Keratinocyte (primary cell): Measurements from ENCODE around the gene ROPN1B. TPM values are rescaled to one million over a fixed set of nuclear protein-coding genes. Genes with fewer than 3 reads are reported as not detected.

ENCODE experiments used
- DNase-seq: peaks from one replicate; pipeline ENCODE4 v3.0.0-alpha.2; 2011; ENCODE audit warnings: low read depth, missing footprints, low spot score
- FAIRE-seq: peaks from 2 replicates; lab custom pipeline; 2011; peaks lifted over from hg19 to GRCh38; lab: Jason Lieb, UNC
- H2AFZ ChIP-seq: 2 replicates; pipeline ENCODE4 v1.6.0; 2012; ENCODE audit warnings: low read length, control low read depth, inconsistent platforms; ENCODE audit not compliant: control insufficient read depth
- H3K27ac ChIP-seq: 2 replicates; pipeline ENCODE4 v1.5.1; 2011; ENCODE audit warnings: low read length; ENCODE audit not compliant: control insufficient read depth, insufficient read depth
- H3K27me3 ChIP-seq: 3 replicates; pipeline ENCODE4 v1.6.0; 2011; ENCODE audit warnings: low read length; ENCODE audit not compliant: control insufficient read depth, insufficient read depth; ENCODE audit errors: extremely low read depth
- H3K36me3 ChIP-seq, 2 experiments: 2 replicates in 1 of 2; 3 replicates in 1 of 2; pipeline ENCODE4 v1.5.1; 2011; ENCODE audit warnings: low read length in 2 of 2, mild to moderate bottlenecking in 1 of 2; ENCODE audit not compliant: control insufficient read depth in 2 of 2, insufficient read depth in 2 of 2; ENCODE audit errors: extremely low read depth in 1 of 2
- H3K4me1 ChIP-seq: 3 replicates; pipeline ENCODE4 v1.5.1; 2011; ENCODE audit warnings: low read length; ENCODE audit not compliant: control insufficient read depth, insufficient read depth; ENCODE audit errors: extremely low read depth
- H3K4me2 ChIP-seq: 3 replicates; pipeline ENCODE4 v1.6.0; 2011; ENCODE audit warnings: low read depth, low read length; ENCODE audit not compliant: control insufficient read depth, insufficient read depth; ENCODE audit errors: extremely low read depth
- H3K4me3 ChIP-seq, 3 experiments: fragments of 200-600 bp in 1 of 3; sonication (generic) in 1 of 3; 2 replicates in 2 of 3; 3 replicates in 1 of 3; pipeline ENCODE4 v1.5.1; 2011 to 2016; ENCODE audit warnings: low read length in 3 of 3, mild to moderate bottlenecking in 3 of 3, control low read depth in 2 of 3, inconsistent platforms in 1 of 3, low read depth in 1 of 3, mixed read lengths in 1 of 3, mixed run types in 1 of 3, moderate library complexity in 1 of 3; ENCODE audit not compliant: control insufficient read depth in 2 of 3, insufficient read depth in 2 of 3; ENCODE audit errors: extremely low read depth in 1 of 3
- H3K79me2 ChIP-seq: 2 replicates; pipeline ENCODE4 v1.6.0; 2012; ENCODE audit warnings: low read length; ENCODE audit not compliant: control insufficient read depth, insufficient read depth
- H3K9ac ChIP-seq: 3 replicates; pipeline ENCODE4 v1.6.0; 2011; ENCODE audit warnings: low read length; ENCODE audit not compliant: control insufficient read depth, insufficient read depth; ENCODE audit errors: extremely low read depth
- H3K9me1 ChIP-seq: 3 replicates; pipeline ENCODE4 v1.6.0; 2011; ENCODE audit warnings: low read length; ENCODE audit not compliant: control insufficient read depth, insufficient read depth; ENCODE audit errors: extremely low read depth
- H3K9me3 ChIP-seq: 2 replicates; pipeline ENCODE4 v1.5.1; 2012; ENCODE audit warnings: low read depth, low read length; ENCODE audit not compliant: control insufficient read depth
- H4K20me1 ChIP-seq: 3 replicates; pipeline ENCODE4 v1.6.0; 2011; ENCODE audit warnings: low read length; ENCODE audit not compliant: control insufficient read depth, insufficient read depth; ENCODE audit errors: extremely low read depth
- CTCF ChIP-seq, 3 experiments: IDR thresholded peaks in 1 of 3; conservative IDR thresholded peaks in 1 of 3; optimal IDR thresholded peaks in 1 of 3; 2 replicates in 2 of 3; 3 replicates in 1 of 3; pipeline versions ENCODE3 to v1.5.1; 2011; ENCODE audit warnings: low read length in 3 of 3, mild to moderate bottlenecking in 3 of 3, moderate library complexity in 2 of 3, control low read depth in 1 of 3, inconsistent platforms in 1 of 3; ENCODE audit not compliant: insufficient read depth in 2 of 3; ENCODE audit errors: extremely low read depth in 1 of 3
- EZH2 ChIP-seq: IDR thresholded peaks from one replicate; pipeline ENCODE4 v1.6.1; 2012; ENCODE audit warnings: inconsistent platforms, mild to moderate bottlenecking, low read length, moderate library complexity
- dilution Hi-C: fragments of 300-500 bp; cut with MboI; formaldehyde crosslinking; loops from one replicate; pipeline ENCODE4 v1.7.0; 2020; ENCODE audit warnings: low sequenced_read_pairs; ENCODE audit not compliant: extremely low pct_ligation_motif_present
- polyA plus RNA-seq, 5 experiments: library from polyadenylated mRNA; depleted of rRNA in 3 of 5; stranded (reverse) in 3 of 5; stranded (forward) in 1 of 5; unstranded in 1 of 5; fragments of >200 nt; gene quantifications; 1 replicate in 1 of 5; 2 replicates in 3 of 5; 3 replicates in 1 of 5; pipeline versions ENCODE4 v1.2.1 to v1.2.3, GENCODE V29; 2011 to 2012; ENCODE audit warnings: missing spikeins in 2 of 5, low read depth in 1 of 5, low replicate concordance in 1 of 5

The ROPN1B gene
- polyA plus RNA-seq, 1 donor (not counting 4 experiments of a cell fraction or from before 2014, with no cell fraction given), result 0.14 TPM

GRCh38 chr3:126021702-126022101, 52.7 kb downstream of the ROPN1B start:
- peaks cover 2 to 8% of the 10 kb centered on the region in 2 experiments for H3K36me3 ChIP-seq
- DNase-seq (no peak), FAIRE-seq (no peak)
- no peak overlapping the region for H2AFZ ChIP-seq
- no peak for TF ChIP-seq EZH2
- no peak for TF ChIP-seq CTCF (optimal IDR thresholded peaks at IDR 0.05 in 1 of 3, IDR thresholded peaks at IDR 0.05 in 1 of 3, conservative IDR thresholded peaks at IDR 0.05 in 1 of 3; ENCODE audit: extremely low read depth in 1 of 3, insufficient read depth in 2 of 3, low read length in 3 of 3)
- H3K9ac ChIP-seq, result no peak overlapping the region
- H3K27me3 ChIP-seq, result no peaks in the 10 kb centered on the region
- no peaks in the 10 kb centered on the region for H3K9me1 ChIP-seq
- H3K79me2 ChIP-seq, result no peaks in the 10 kb centered on the region
- H3K27ac ChIP-seq, result no peak overlapping the region
- no peaks in the 10 kb centered on the region for H4K20me1 ChIP-seq
- dilution Hi-C loops, result no loop called here
- H3K4me2 ChIP-seq, result no peak overlapping the region
- H3K4me3 ChIP-seq, result no peak overlapping the region
- H3K9me3 ChIP-seq, result no peaks in the 10 kb centered on the region
- H3K4me1 ChIP-seq, result no peaks in the 10 kb centered on the region

GRCh38 chr3:126022741-126023359, 53.9 kb downstream of the ROPN1B start:
- H3K9me1 ChIP-seq, result no peaks in the 10 kb centered on the region
- no peaks in the 10 kb centered on the region for H3K4me1 ChIP-seq
- no peak overlapping the region for H3K9ac ChIP-seq
- no peaks in the 10 kb centered on the region for H3K27me3 ChIP-seq
- H2AFZ ChIP-seq, result no peak overlapping the region
- FAIRE-seq (no peak), DNase-seq (no peak)
- TF ChIP-seq EZH2, result no peak
- no peak for TF ChIP-seq CTCF (optimal IDR thresholded peaks at IDR 0.05 in 1 of 3, IDR thresholded peaks at IDR 0.05 in 1 of 3, conservative IDR thresholded peaks at IDR 0.05 in 1 of 3; ENCODE audit: extremely low read depth in 1 of 3, insufficient read depth in 2 of 3, low read length in 3 of 3)
- dilution Hi-C loops, result no loop called here
- peaks cover 2 to 8% of the 10 kb centered on the region in 2 experiments for H3K36me3 ChIP-seq
- H3K4me2 ChIP-seq, result no peak overlapping the region
- H3K9me3 ChIP-seq, result no peaks in the 10 kb centered on the region
- H3K4me3 ChIP-seq, result no peak overlapping the region
- H4K20me1 ChIP-seq, result no peaks in the 10 kb centered on the region
- no peak overlapping the region for H3K27ac ChIP-seq
- H3K79me2 ChIP-seq, result no peaks in the 10 kb centered on the region
